HG02885 (cell line): ENCODE data around the gene ABAT.

Experiments
- ATAC-seq: cut with Tn5 transposase; IDR thresholded peaks from one replicate; pipeline ENCODE4 v1.9.1; 2021; ENCODE audit warnings: mild to moderate bottlenecking; ENCODE audit not compliant: unreplicated experiment, poor library complexity

The ABAT gene

GRCh38 chr16:8714807-8715206, 40.4 kb downstream of the ABAT start:
- ATAC-seq = no peak

- no peak for ATAC-seq
Observed at GRCh38 chr16:8716052-8716451, 41.6 kb downstream of the ABAT start.

- no peak for ATAC-seq
Observed at GRCh38 chr16:8716592-8716991, 42.2 kb downstream of the ABAT start.

GRCh38 chr16:8717469-8717868, 43.1 kb downstream of the ABAT start:
- ATAC-seq = no peak

- ATAC-seq = no peak
Observed at GRCh38 chr16:8717892-8718415, 43.5 kb downstream of the ABAT start.

DNA sequence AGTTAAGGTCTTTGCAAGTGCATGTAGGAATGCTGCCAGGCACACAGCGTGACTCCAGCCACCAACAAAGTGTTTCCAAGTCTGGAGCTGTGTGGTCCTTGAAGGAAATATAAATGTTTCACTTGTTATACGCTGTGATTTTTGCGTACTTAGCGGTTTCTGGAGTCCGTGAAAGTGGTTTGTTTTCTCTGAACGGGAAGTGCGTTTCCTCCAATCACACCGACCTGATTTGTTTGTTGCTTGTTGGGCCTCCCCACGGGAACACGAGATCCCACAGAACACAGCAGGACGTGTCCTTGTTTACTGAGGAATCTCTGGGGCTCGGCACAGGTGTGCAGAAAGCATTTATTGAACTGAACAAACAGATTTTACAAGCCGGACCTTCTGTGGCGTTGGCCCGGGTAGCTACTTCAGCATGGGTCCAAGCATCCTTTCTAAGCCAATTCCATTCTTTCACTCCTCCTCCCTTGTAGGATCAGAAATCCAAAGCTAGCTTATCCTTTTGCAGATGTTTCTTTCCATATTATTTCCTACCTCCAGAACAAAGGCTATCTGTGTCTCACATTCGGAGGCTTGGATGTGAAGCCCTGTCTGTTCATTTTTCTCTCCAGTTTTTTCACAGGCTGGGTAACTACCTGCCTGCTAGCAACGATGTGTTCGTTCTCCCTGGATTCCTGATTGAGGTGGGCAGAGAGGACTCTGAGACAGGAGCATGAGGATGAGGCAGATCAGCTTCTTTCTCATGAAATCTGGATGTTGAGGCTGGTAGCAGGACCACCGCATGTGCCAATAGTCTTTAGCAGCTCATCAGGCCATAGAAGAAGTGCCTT, 44.6 kb downstream of the ABAT start:
- ATAC-seq = no peak

- no peak for ATAC-seq
Observed at GRCh38 chr16:8720080-8720966, 45.9 kb downstream of the ABAT start.

DNA sequence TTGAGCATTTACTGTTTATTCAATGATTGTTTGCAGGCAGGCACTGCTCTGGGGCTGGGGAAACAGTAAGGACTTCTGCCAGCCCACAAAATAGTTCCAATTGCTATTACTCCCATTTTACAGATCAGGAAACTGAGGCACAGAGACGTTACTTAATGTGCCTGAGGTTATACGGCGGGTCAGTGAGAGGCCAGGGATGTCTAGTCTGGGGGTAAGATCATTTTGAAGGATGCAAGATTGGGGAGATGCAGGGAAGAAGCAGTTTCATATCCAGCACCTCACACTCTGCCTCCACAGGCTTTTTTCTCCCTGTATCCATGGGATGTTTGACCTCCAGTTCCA, 46.5 kb downstream of the ABAT start:
- no peak for ATAC-seq

GRCh38 chr16:8721336-8722024, 47.1 kb downstream of the ABAT start:
- ATAC-seq = no peak

DNA sequence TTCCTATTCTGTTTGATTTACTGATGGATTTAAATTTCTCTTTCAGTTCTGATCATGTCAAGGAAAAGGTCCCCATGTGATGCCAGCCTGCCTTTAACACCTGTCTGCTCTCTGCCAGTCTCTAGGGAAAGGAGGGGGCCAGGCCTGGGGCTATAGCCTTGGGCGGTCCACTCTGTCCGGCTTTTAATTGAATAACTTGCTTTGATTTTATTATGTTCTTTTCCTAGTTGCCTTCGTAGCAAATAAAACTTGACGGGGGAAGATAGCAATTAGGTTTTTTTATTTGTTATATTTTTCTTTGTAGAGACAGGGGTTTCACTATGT, 47.6 kb downstream of the ABAT start:
- ATAC-seq = no peak

DNA sequence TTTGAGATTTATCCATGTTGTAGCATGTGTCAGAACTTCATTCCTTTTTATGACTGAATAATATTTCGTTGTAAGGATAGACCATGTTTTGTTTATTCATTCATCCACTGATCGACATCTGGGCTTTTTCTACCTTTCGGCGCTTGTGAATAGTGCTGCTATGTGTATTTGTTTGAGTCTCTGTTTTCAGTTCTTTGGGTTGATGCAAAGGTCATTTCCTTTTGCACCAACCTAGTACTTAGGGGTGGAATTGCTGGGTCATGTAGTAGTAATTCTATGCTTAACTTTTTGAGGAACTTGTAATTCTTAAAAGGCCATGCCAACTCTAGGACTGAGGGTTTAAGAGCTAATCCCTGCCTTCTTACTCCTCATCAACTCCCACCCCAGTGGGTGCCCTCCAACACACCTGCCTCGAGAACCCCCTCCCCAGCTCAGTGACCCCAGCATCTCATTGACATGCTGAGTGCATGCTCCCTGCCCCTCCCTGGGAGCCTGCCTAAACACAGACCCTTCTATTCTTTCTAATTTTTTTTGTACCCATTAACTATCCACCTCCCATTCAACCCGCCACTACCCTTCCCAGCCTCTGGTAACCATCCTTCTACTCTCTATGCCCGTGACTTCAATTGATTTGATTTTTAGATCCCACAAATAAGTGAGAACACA, 51.2 kb downstream of the ABAT start:
- no peak for ATAC-seq

DNA sequence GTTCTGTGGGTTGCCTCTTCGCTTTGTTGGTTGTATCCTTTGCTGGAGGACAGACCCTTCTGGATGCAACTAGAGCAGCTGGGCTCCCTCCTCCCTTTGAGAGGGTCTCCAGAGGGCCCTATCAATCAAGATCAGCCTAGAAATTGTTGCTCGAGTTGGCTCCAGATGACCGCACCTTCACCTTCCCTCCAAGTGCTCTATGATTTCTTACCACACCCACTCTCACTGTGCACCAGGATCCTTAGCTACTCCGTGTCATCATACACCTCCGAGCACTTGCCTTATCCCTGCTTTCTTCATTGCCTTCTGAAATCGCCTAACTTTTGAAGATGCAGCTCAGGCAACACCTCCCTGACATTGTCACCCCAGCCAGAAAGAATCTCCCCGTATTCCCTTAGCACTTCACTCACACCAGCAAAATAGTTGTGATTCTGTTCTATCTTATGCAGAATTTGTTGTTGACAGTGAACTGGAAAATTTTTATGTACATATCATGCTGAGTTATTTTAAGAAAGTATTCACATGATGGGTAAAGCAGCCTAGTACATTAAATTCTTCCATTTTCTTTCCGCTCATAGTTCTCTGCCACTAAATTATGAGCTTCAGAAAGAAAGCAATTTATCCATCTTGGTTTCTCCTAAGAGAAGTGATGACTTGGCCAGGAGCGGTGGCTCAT, 52.9 kb downstream of the ABAT start:
- ATAC-seq = no peak

GRCh38 chr16:8727857-8728618, 53.6 kb downstream of the ABAT start:
- ATAC-seq = no peak

DNA sequence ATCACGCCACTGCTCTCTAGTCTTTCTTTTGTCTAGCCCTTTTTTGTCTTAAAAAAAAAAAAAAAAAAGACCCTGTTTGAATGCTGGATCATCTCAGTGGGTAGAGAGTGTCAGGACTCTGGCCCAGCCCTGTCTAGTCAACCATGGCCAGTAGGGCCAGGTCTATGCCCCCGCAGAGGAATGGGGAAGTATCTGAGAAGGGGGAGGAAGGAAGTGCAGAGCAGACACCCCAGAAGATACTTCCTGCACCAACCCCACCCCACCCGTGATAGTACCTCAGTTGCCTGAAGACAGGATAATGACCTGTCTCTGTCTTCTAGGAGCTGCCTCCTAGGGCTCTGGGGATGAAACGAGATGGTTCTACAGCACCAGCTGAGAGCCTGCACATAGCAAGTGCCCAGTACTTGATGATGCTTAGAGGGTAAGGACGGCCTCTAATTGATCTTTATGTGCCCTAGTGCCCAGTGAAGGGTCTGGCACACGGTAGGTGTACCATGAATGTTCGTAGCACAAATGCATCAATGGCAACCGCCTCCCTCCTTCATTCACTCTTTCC, 55.4 kb downstream of the ABAT start:
- no peak for ATAC-seq

DNA sequence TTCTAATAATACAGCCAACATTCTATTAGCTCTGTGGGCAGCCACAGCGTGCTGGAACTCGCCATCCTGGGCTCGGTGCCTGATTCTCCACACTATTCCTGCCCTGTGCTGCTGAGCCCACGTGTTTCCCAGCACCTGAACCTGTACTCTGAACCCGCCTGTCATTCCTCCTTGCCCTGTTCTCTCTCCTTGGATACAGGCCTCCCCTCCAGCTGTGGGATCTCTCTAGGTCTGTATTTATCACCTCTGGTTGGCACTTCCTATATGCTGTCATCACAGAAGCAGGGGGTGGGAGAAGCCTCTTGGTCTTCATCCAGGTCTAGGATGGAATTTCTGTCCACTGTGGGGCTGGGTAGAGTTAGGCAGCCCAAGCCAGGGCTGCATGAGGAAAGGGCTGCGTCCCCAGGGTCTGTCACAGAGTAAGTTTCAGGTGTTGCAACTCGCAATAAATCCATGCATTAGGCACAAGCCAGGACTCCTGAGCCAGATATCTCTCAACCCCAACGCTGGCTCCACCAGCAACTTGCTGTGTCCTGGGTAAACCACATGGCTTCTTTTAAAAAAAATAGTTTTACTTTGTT, 56.0 kb downstream of the ABAT start:
- ATAC-seq = no peak

GRCh38 chr16:8733849-8734540, 59.6 kb downstream of the ABAT start:
- ATAC-seq = no peak

DNA sequence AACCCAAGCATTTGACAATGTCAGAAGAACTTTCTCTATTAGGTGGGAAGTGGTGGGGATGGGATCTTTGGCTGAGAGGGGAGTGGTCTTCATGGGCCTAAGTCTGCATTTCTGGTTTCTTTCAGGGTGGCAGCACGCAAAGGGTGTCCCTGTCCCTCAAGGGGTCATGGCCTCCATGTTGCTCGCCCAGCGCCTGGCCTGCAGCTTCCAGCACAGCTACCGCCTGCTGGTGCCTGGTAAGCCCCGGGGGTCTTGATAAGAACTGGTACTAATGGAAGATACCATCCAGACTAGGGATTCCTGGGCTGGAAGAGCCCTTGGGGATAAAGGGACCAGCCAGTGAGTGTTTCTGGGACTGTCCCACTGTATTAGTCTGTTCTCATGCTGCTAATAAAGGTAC, 61.2 kb downstream of the ABAT start:
- no peak for ATAC-seq

GRCh38 chr16:8736123-8736668, 61.8 kb downstream of the ABAT start:
- ATAC-seq = no peak
